Stimulated activated CD4-positive, alpha-beta T cell treated with anti-CD3 and anti-CD28 coated beads, TNF-alpha, amount 100 ng/mL, for 48 hours (primary cell): Measurements from ENCODE around the gene ACSL1.
"Not testable (repeated sequence)": the region's sequence is repeated elsewhere in the genome, so short reads cannot be mapped to it uniquely, and the experiment has no call there.

ENCODE experiments used
- DNase-seq, 3 donors: peaks; one replicate each; pipeline ENCODE4 v3.0.0-alpha.2; 2020; ENCODE audit warnings: low read depth in 3 of 3

Gene ACSL1

DNA sequence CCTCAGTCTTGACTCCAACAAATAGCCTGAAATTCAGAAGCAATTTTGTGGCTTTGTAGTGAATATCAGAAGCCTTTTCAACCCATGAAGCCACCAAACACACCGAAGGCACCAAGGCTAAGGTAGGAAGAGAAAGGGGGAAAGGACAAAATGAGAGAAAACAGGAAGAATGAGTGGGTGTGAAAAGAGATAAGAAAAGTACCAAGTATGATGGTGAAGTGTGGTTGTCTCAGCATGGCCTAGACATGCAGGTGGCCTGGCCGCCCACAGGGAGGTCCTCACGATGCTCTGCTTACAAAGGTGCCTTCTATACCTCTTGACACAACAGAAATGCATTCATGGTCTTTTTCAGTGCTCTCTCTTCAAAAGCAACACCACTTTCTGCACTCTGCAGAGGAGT, 34.9 kb downstream of the ACSL1 start:
- no peak for DNase-seq

DNA sequence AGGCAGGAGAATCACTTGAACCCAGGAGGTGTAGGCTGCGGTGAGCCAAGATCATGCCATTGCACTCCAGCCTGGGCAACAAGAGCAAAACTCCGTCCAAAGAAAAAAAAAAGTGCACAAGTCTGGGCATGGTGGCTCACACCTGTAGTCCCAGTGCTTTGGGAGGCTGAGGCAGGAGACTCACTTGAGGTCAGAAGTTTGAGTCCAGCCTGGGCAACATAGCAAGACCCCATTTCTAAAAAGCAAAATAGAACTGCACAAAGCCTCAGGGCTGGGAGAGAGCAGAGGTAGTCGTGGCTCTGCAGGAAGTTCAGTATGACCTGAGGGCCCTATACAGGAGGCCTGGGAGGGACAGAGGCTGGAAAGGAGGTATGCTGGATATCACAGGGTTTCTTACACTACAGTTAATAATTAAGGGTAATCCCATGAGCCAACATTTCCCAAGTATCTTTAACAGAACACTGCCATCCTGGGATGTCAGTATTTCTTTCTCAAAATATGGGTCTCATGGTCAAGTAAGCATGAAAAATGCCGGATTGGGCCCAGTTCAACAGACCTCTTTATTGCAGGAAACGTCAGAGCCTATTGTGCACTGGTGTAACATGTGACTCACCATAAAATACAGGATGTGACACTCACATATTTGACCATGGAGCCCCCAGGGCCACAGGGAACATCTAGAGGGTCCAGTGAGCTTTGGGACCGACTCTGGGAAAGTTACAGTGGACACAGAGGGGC, 37.8 kb downstream of the ACSL1 start:
- DNase-seq: no peak

DNA sequence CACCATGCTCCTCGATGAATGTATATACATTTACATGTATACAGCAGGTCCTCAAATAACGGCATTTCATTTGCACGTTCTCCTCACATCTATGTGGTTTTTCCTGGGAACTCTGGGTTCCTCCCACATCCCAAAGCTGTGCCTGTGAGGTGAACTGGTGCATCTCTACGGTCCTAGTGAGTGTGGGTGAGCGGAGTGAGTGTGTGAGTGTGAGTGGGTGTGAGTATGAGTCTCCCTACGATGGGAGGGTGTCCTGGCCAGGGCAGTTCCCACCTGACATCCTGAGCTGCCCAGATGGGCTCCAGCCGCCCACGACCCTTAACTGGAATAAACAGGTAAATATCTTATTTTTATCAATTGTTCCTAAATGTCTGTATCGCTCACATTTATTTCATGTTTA, 40.0 kb downstream of the ACSL1 start:
- no peak for DNase-seq

DNA sequence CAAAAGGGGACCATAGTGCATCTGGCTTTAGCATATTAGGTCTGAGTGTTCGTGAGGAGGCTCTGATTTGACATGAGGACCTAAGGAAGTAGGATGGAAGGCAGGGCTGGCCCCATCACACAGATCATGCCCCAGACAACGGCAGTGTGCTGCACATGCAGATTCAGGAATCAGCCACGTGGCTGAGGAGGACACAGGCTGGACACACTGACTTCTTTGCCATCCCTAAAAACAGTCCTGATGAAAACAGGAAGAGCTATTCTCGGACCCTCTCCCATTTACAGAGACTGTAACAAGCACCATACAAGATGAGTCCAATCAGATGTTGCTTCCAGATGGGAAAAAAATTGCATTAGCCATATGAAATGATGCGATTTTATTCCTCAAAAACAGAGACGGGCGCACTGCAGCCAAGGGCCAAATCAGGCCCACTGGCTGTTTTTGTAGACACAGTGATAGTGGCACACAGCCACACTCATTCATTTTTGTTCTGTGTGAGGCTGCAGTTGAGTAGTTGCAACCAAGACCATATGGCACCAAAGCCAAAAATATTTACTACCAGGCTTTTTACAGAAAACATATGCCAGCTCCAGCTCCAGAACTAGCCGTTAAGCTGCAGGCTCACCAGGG, 41.0 kb downstream of the ACSL1 start:
- no peak for DNase-seq

DNA sequence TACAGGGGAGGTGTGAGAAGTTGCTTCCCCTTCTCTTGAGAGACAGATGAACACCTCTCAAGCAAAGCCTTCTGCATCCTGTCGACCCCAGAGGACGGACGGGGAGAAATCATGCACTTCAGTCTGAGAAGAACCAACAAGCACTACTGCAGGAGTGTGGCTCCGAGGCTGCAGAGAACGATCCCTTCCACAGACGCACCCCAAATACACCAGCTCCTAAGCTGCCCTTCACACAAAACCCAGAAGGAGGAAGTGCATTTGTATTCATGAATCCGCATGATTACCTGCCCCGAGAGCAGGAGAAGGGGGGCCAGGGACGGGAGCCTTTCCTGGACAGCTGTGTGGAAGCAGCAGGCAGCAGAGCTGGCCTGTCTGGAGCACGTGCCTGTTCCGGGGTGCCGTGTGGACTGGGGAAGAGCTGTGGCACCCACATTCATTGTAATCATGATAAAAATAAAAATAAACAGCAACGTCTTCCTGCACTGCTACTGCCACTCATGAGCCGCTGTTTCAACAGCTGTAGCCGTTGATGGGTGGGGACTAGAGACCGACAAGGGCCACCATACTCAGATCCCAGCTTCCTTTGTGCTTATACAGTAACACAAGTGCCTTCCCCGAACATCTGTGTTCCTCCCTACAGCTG, 42.9 kb downstream of the ACSL1 start:
- no peak for DNase-seq

DNA sequence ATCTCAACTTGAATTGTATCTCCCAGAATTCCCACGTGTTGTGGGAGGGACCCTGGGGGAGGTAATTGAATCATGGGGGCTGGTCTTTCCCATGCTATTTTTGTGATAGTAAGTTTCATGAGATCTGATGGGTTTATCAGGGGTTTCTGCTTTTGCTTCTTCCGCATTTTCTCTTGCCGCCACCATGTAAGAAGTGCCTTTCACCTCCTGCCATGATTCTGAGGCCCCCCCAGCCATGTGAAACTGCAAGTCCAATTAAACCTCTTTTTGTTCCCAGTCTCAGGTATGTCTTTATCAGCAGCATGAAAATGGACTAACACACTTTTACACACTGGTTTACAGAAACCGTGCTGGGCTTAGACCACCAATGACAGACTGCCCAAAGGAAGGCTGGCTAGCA, 46.6 kb downstream of the ACSL1 start:
- not testable (repeated sequence) for DNase-seq

DNA sequence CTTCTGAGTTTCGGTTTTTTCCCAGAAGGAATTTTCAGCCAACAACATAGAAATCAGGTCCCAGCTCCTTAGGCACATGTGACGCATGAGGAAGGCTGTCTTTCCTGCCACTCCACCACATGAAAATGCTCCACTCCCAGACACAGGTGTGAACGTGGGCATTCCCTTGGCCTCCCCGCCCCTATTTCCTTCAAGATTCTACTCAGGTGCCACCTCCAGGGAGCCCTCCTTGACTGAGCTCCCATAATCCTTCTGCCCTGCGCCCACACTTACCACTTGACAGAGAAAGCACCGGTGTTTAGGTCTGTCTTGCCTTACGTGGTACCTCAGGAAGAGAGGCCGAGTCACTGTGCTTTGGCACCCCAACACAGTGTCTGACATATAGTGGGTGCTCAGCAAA, 47.4 kb downstream of the ACSL1 start:
- DNase-seq: no peak

DNA sequence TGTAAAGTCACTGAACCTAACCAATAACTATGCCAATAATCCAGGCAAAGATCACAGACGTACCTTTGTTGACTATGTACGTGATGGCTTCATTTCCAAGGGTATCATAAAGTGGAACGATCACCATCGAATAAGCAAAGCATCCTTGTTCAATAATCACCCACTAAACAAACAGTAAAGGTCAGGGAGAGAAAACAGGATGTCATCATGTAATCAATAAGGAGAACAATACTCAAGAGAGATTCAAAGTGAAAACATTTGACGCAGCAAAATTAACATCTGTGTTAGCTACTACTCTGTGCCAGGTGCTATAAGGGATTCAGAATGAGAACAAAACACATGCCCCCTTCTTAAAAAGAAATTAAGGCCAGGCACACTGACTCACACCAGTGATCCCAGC, 48.9 kb downstream of the ACSL1 start:
- no peak for DNase-seq

DNA sequence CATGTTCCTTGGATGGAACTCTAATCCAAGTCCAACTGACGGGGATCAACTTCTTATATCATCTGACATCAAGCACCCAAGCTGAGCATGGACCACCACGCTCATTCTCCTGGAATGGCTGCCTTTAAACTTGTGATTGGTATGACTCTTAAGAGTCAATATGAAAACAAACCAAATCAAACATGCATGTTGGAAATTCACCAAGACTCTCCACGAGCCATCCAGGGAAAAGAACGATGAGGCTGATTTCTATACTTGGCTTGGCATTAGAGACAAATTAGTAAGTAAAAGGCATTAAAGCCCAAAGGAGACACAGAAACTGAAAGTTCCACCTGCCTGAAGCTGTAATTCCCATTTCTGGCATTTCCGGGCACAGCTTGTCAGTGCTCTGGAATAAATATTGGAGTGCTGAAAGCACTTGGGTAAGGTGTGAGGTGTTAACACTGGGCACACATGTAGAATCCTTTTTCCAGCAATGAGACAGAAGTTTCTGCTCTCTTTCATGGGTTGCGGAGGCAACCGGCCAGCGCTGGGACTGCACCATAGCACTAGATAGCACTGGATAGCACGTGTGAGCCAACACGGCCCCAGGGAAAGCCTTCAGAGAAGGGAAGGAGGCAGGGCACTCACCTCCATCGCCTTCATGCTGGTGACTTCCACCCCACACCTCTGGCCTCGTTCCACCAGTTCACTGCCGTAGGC, 49.8 kb downstream of the ACSL1 start:
- DNase-seq: no peak

DNA sequence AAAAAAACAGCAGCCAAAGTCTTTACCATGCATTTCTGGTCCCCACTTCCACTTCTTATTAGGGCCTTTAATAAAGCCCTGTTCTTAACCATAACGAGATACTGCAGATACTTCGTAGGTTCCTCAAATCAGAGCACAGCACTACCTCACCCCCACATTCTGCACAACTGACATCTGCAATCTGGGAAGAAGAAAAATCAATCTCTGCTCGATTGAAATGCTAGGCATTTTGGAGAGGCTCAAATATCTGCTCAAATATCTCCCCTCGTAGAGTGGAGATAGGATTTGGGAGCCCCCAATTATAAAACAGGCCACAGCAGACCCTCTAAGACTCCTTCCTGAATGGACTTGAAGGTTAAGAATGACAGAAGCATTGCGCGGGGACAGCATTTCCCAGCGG, 51.6 kb downstream of the ACSL1 start:
- DNase-seq: no peak

DNA sequence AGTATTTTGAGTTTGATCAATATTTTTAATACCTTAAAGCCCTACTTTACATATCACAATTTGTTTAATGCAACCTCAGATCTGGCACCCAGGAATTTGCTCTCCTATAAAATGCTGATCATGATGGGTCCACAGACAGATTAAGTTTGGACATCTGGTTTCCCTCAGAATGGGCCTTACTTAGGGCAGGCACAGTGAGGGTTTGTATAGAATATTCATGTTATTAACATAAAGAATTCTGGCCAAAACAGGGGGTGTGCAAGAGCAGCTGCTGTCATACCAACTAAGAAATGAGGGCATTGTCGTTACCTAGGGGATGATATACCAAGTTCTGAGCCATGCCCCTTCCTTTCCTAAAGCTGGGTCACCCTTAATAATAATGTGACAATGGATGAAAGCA, 54.4 kb downstream of the ACSL1 start:
- no peak for DNase-seq

DNA sequence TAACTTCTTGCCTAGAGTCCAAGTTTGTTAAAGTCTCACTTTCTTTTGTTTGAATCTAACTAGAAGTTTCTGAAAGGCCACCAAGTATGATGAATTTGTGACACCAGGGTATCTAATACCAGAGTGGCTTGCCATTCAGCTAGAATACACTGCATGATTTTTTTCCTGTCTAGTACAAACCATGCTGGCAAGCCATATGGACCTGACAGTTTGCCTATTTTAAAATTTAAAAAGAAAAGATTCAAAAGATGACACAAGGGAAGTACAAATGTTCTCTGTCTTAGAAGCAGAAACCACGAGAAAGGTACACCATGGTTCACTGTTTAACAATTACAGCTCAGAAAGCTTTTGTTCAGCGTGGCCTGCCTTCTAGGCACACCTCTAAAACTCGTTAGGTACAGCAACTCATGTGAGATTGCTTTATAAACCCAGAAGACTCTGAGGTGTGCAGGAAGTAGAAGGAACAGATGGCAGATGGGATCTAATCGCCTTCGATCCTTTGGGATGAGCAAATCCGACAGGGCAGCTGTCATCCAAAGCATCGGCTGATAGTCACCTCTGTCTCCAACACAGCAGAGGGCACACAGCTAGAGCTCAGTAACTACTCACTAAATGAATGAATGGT, 56.5 kb downstream of the ACSL1 start:
- DNase-seq: no peak

DNA sequence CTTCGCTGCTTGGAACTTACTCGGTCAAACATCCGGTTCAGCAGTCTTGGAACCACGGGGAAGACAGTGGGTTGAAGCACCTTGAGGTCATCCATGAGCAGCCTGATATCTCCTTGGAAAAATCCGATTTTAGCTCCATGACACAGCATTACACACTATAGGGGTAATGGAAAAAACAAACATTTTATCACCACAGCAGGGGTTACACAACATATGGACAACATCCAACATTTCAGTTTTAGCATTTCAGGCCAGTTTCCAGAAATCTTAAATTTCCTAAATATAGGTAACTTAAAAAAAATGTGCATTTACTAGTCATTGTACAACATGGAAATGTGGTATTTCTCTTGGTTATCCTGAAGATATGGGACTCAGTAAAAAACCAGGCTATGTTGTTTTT, 57.5 kb downstream of the ACSL1 start:
- no peak for DNase-seq

DNA sequence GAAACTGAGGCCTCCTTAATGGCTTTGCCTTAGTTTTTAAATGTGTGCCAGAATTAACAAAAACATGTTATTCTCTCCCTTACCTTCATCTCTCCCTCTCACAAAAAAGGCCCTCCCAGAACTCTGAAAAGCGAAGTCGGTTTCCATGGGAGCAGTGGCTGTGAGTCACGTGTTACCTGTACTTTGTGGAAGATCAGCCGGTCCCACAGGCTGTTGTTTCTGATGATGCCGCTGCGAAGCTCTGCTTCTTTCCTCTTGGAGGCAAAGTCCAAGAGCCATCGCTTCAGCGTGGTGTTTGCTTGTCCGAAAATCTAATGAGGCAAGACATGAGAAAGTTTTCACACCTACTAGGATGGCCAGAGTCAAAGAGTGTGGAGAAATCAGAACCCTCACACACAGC, 59.3 kb downstream of the ACSL1 start:
- no peak for DNase-seq

DNA sequence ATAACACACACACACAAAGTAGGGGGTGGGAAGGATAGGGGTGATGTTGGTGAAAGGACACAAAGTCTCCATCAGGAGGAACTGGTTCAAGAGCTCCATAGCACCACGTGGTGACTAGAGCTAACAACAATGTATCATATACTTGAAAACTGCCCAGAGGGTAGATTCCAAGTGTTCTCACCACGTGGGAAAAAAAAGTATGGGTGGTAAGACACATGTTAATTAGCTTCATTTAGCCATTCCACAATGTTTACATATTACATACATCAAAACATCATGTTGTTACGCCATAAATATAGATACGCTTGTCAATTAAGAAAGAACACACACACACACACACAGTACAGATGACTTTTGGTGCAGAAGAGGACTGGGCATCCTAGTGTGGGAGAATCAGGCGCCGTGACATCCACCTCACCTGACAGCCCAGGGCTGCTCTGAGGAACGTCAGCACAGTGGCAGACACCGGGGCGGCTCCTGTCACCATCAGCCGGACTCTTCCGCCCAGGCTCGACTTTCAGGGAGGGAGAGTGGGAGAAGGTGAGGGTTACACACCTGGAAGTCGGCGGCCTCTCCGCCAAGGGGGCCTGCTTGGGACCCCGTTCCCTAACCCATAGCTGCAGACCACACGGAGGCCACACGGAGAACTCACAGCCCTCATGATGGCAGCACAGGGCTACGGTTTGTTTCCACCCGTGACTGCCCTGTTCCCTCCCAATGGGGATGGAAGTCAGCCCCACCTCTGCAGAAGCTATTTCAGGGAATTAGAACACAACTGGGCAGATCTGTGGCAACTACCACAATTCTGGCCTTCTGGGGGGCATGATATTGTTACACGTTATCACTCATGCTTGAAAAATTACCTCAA, 60.1 kb downstream of the ACSL1 start:
- no peak for DNase-seq

DNA sequence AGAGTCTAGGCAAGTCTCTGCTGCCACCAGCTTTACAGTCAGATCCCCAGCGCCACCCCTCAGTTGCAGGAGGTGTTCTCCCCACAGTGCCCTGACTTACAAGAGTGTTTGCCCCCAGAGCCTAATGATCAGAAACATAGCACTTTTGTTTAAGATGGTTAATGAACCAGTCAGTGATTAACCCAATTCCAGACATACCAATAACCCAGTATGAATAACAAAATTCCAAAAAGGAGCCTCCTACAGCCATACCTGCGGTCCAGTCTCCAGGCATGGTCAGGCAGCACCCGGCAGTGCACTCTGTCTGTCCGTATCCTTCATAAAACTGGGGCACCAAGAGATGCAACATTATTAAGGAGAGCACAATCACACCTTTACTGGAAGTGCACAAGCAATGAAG, 61.2 kb downstream of the ACSL1 start:
- DNase-seq: no peak

DNA sequence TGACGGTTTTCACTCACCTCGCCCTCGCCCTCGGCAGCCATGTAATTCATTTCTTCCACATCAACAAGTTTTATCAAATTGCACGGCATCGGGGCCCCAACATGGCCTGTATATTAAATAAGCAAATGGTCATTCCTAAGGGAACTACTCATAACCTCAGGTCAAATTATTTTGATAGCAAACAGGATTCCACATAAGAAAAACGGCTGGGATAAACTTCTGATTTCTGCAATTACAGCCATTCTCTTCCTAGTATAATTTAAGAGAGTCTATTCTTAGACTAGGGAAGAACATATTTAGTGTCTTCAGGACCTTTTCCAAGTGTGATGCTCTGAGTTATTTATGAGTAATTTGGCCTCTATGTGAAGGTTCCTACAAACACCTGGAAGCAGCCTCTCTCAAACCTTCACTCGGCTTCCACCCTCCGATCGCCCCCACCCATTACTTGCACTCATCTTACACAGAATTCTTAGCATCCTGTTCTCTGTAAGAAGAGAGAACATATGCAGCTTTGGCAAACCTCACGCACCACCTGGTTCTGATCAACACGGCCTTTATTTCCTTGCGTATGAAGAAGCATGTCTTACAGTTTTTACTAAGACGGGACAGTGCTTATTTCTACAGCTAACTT, 62.5 kb downstream of the ACSL1 start:
- DNase-seq: no peak

DNA sequence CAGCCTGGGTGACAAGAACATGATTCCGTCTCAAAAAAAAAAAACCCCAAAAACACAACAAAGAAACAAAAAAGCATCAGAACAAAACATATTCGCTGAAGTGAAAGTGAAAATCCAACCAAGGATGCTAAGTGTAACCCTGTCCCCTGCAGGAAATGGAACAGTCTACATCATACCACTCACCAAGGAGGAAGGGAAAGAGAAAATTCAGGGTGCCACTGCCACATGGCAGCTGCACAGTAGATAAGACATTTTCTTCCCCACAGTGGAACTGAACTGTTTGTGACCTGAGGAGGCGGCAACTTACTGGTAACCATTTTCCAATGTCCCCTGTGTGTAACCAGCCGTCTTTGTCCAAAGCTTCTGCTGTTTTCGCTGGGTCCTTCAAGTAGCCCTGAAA, 63.7 kb downstream of the ACSL1 start:
- DNase-seq: no peak

DNA sequence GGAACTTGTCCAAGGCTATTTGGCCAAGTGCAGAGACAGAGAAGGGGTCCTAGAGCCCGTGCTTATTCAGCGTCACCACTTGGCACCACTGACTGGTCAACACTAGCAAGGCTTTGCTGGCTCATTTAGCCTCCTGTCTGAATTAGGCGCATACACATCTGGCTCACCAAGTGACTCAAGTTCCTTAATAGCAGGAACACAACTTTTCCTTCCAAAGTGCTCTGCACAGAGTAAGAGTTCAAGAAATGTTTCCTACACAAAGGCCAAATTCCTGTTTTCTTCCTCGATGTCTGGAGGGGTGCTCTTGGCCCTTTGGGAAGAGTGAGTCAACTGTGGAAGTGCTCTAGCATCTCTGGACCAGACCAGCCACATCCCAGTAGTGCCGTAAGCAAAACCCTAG, 65.1 kb downstream of the ACSL1 start:
- DNase-seq: no peak

DNA sequence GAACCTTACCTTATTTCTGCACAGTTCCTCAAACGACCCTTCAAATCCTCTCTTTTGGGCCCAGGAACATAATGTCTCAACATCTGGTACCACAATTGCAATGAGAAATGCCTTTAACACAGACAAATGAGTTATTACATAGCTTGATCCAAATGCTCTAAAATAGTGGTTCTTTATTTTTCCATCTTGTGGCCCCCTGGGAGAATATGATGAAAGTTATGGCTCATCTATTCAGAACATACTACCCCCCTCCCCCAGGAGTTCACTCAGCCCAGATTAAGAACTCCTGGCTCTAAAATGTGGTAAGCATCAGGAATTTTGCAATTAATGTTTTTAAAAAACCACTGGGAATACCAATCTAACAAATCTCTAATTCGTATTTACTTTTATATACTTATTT, 68.0 kb downstream of the ACSL1 start:
- no peak for DNase-seq

DNA sequence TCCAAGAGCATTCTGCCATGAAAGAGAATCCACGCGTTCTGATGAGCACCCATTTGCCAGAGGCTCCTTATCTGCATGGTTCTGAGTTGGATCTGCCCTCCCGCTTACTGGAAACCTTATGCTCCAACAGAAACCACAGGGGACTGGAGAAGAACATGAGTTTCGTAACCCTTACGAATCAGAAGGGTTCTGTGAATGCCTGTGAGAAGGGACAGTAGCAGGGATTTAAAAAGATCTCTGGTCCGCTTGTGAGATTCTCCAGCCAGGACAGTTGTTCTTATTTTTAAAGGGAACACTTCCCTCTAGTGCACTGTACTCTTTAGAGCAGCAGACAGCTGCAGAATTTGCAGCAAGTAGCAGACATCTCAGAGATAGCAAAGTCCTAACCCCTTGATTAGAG, 69.4 kb downstream of the ACSL1 start:
- no peak for DNase-seq
